Stomach smooth muscle (tissue), 2 donors: ENCODE measurements around the gene TAS1R3.

Source experiments
- H3K27ac ChIP-seq: one replicate; pipeline ENCODE4 v1.7.0; 2013; ENCODE audit warnings: mild to moderate bottlenecking, low read length, inconsistent platforms
- H3K27me3 ChIP-seq, 2 donors: one replicate each; pipeline ENCODE4 v1.7.0; 2013; ENCODE audit warnings: low read length in 2 of 2; ENCODE audit not compliant: insufficient read depth in 2 of 2, control insufficient read depth in 1 of 2
- H3K36me3 ChIP-seq, 2 donors: one replicate each; pipeline ENCODE4 v1.7.0; 2013; ENCODE audit warnings: low read length in 2 of 2; ENCODE audit not compliant: control insufficient read depth in 2 of 2, insufficient read depth in 2 of 2
- H3K4me1 ChIP-seq: one replicate; pipeline ENCODE4 v1.7.0; 2013; ENCODE audit warnings: low read length; ENCODE audit not compliant: control insufficient read depth, insufficient read depth
- H3K4me3 ChIP-seq, 2 donors: one replicate each; pipeline ENCODE4 v1.7.0; 2013; ENCODE audit warnings: low read length in 2 of 2
- H3K9ac ChIP-seq, 2 donors: one replicate each; pipeline ENCODE4 v1.7.0; 2013; ENCODE audit warnings: low read length in 2 of 2, mild to moderate bottlenecking in 1 of 2
- H3K9me3 ChIP-seq, 2 donors: one replicate each; pipeline ENCODE4 v1.7.0; 2013; ENCODE audit warnings: low read length in 2 of 2; ENCODE audit not compliant: control insufficient read depth in 2 of 2
- donor health status: healthy.
- donor health status: Pancreatic carcinoma.

The TAS1R3 gene

GRCh38 chr1:1376551-1377226, 45.6 kb downstream of the TAS1R3 start:
- peaks cover 28% of the 10 kb centered on the region for H3K4me1 ChIP-seq
- peaks cover 7% of the 10 kb centered on the region in 2 donors for H3K36me3 ChIP-seq
- no peak overlapping the region for H3K27ac ChIP-seq
- no peaks in the 10 kb centered on the region for H3K27me3 ChIP-seq
- no peaks in the 10 kb centered on the region for H3K9me3 ChIP-seq
- H3K9ac ChIP-seq = no peak overlapping the region
- H3K4me3 ChIP-seq = no peak overlapping the region

- Histone ChIP-seq H3K4me1 (peaks cover 20% of the 10 kb centered on the region), H3K27me3 (no peaks in the 10 kb centered on the region), H3K4me3 (no peak overlapping the region), H3K9ac (no peak overlapping the region), H3K36me3 (peaks cover 7% of the 10 kb centered on the region in 2 donors), H3K27ac (no peak overlapping the region), H3K9me3 (no peaks in the 10 kb centered on the region)
Observed at GRCh38 chr1:1377540-1378205, 46.6 kb downstream of the TAS1R3 start.

DNA sequence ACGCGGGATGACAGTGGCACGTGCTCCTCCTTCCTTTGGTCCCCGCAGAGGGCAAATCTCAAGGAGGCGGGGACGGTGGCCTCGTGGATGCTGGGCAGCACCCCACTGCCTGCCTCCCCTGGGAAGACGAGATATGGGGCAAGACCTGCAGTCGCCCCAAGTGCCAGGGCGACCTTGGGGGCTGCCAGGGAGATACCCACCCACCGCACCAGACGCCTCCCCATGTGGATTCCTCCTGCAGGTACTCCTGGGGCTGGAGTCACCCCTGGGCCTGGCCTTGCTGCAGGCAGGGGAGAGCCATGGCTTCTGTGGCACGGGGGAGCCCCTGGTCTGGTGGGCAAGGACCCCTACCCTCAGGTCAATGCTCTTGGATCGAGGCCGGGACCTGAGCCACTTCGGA, 49.8 kb downstream of the TAS1R3 start:
- H3K9me3 ChIP-seq = no peaks in the 10 kb centered on the region
- H3K4me3 ChIP-seq = no peak overlapping the region
- peaks cover 3% of the 10 kb centered on the region for H3K4me1 ChIP-seq
- H3K9ac ChIP-seq = no peak overlapping the region
- peaks cover 2 to 7% of the 10 kb centered on the region in 2 donors for H3K36me3 ChIP-seq
- no peak overlapping the region for H3K27ac ChIP-seq
- H3K27me3 ChIP-seq = no peaks in the 10 kb centered on the region

DNA sequence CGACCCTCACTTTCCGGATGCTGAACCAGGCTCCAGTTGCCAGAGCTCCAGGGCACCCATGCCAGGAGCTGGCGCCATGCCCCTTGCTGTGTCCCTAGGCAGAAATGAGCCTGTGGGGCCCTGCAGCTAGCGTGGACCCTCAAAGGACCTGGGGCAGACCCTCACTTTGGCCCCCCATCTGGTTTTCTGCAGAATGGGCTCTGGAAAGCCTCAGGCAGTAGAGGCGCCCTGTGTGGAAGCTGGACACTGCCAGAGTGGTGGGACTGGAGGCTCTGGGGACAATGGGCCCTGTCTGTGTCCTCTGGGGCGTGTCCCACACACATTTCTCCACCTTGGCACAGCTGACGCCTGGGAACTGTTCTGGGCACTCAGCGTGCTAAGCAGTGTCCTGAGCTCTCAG, 50.2 kb downstream of the TAS1R3 start:
- Histone ChIP-seq H3K36me3 (peaks cover 6 to 11% of the 10 kb centered on the region in 2 donors), H3K4me1 (no peaks in the 10 kb centered on the region), H3K4me3 (no peak overlapping the region), H3K27me3 (no peaks in the 10 kb centered on the region), H3K9me3 (no peaks in the 10 kb centered on the region), H3K9ac (no peak overlapping the region), H3K27ac (no peak overlapping the region)
